ENCODE data around the gene SETBP1.

The SETBP1 gene

DNA sequence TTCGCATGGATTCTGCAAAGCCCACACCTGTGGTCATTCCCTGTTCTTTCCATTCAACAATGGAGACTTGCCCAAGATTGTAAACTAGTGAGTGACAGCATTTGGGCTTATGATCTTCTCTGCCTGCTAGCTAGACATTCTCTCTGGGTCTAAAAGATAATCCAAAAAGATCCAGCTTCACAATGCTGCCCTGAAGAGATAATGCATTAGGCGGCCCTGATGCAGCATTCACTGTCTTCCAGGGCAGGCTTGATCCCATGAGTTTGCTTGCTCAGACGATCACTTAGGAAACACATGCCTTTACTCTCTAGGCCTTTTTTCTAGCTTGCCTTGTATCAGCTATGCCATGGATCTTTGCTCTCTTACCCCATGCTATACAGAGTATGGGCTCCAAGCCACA, 196.1 kb downstream of the SETBP1 start:
- DNase-seq = no peak

DNA sequence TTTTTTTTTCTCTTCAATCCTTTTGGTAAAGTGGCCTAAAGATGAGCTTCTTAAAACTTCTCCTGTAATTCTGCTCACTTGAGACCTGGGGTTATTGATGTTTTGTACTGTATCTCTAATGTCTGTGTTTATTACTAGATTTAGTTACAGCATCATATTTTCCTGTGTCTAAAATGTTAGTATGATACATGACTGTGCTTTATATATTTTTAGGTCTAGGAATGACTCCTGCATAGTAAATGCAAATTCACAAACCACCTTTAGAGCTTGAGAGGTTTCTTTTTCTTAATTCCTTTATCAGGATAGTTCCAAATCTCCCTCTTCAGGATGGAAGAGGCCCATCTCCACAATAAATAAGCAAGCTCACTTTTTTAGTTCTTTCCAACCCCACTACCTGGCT, 197.6 kb downstream of the SETBP1 start:
- no peak for DNase-seq

DNA sequence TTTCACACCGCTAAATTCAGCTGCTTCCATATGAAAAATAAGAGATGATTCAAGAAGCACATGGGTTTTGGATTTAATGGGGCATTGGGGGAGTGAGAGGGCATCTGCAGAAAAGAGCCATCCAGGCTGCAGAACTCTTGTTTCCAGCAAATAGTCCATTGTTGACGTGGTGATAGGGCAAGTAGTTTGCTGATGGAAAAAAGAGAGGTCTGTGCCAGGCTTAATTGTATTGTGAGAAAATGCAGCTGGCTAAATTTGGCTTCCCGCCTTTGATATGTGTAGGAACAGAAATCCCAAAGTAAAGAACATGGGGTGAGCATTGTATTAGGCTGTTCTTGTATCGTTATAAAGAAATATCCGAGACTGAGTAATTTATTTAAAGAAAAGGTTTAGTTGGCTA, 199.5 kb downstream of the SETBP1 start:
- no peak for DNase-seq

DNA sequence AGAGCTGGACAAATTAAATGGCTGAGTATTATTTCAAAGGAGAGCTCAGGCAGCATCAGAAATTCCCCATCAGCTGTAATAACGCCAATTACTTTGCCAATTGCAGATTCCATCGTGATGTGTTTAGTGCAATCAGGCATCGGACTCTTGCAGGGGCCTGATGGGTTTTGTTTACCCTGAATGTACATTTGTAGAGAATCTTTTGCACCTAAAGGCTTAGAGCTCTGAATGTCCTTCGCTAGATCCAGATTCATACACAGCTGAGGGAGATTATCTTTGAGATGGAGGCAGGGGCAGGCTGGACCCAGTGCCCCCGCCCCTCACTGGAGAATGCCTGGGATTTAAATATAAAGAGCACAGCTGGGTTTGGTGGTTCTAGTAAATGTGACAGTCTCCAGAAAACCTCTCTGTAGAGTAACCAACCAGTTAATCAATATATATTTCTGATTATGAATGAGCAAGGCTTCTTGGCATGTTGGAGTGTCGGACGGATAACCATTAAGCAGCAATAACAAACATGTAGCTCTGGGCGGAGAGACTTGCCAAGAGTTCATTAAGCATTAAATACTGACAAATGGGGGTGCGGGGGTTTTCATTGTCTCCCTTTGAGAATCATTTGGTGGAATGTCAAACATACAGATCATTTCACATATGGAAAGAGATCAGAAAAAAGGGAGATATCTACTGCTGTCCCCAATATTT, 200.9 kb downstream of the SETBP1 start:
- DNase-seq = no peak

DNA sequence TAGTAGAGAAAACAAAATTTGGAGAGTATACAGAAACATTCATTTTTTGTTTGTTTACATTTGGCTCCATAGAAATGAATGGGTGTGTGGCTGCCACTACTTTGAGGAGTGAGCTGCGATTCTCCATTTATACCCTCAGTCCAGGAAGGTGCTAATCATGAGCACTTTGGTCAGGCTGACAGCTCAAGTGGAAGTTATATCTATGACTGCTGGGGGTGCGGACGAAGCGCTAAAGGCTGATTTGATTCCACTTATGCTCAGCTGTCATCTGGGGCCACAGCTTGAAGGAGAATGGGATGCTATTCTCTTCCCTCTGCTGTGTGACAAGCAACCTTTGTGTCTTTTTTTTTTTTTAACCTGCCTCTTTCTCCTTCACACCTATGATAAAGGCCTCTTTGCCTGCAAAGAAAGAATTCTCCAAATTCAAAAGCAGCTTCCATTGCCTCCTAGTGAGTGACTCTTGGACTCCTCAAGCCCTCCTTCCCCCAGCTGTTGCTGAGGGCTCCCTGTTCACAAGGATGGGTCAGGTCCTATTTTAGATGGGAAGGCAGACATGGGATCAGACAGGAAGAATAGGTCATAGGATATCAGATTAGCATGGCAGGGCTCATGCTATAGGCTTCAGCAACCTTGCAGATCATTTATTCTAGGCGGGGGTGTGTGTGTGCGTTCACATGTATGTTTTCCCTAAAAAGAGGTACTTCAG, 201.6 kb downstream of the SETBP1 start:
- no peak for DNase-seq

DNA sequence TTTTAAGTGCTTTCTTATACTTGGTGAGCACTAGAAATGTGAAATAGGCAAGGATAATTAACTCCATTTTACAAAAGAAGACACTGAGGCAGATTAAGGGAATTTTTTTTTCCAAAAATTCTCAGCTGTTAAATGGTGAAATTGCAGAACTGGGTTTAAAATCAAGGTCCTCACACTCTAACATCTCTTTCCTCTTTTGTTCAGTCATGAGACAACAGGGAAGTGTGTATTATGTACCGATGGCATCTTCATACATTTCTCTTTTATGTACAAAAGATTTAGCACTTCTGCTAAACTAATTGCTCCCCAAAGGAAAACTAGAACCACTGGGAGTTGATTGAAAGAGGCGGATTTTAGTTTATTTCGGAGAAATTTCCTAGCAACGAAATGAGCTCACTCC, 203.0 kb downstream of the SETBP1 start:
- peak; percentile 25 to 49 for DNase-seq

DNA sequence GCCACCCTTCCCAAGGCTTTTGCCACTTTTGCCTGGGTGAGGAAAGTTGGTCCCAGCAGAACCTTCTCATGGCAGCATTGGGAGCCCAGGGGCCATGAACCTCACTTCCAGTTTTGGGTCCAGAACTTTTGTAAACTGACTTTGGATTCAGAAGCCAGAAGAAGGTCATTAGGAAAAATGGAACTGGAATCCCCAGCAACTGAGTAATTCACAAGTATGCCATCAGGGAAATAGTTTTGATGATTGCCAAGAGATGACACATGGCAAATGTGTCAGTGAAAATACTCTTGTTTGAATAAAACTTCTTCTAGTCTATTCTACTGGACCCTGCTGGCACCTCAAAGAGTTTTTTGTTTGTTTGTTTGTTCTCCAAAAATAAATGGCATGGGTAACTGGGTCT, 203.7 kb downstream of the SETBP1 start:
- no peak for DNase-seq

DNA sequence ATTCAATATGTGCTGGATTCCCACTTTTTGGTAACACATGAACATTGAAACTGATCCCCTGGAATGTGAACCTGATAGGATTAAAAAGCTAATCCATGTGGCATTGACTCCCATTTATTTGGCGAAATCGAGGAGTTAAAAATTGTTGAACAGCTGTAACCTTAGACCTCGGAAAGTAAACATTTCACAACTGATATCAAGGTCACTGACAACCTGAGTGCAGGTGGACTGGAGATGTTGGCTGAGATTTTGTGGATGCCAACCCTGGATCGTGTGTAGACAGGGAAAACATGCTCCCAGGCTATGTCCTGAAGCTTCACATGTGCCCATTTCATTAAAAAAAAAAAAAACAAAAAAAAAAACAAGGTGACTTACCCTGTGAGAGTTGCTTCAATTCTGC, 204.8 kb downstream of the SETBP1 start:
- no peak for DNase-seq

DNA sequence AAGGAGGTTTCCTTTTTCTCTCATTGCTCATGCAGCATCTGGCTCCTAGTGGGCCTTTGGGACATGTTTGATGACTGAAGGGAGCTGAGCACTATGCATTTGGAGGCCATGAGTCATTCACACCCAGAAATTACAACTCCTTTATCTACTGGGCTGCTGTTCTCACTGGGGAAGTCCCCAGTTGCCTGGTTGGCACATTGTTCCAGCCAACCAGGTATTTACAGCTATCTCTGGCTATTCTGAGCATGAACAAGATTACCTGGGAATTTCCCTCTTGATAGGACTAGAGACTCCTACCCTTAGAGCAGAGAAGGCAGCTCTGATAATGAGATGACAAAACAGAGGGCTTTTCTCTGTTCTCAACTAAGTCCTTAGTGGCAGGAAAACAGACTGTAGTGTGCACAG, 206.5 kb downstream of the SETBP1 start:
- DNase-seq = peak in 1 of 2 donors; percentile 8

DNA sequence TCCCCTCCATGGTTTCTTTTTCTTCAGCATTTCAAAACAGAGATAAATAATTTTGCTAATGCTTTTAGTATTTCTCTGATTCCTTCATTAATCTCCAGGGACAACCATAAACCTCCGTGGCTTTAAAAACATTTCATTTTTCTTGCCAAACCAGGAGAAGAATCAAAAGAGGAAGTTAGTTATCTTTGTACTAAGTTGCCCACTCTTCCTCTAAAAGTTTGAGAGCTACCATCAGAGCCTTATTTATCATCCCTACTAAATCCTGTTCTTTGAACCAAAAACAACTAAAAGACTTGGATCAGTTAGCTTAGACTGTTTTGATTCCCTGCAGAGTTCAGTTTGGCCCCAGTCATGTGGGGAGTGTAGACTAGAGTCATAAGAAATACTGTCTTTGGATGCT, 208.4 kb downstream of the SETBP1 start:
- no peak for DNase-seq

DNA sequence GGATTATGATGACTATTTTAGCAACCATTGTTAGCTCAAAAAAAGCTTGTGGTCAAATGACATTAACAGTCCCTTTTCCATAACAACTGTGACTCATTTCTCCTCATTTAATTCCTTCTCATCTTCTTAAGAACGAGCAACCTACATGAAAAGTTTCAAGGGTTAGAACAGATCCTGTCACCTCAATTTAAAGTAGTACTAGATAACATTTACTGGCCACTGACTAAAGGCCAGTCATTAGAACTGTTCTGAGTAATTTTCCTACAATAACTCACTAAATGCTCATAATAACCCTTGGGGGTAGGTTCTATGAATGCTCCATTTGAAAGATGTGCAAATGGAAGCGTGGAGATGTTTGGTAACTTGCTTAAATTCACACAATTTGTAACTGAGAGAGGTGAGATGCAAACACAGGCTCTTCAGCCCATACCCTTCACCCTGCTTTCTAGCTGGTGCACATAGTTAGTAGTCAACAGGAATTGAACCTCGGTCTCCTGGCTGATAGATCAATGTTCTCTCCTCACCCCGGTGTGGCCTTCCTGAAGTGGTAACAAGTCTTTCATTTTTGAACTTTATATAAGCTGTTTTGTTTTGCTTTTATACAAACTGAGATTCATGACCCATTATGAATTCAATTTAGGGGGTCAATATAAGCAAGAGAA, 212.5 kb downstream of the SETBP1 start:
- DNase-seq = no peak

DNA sequence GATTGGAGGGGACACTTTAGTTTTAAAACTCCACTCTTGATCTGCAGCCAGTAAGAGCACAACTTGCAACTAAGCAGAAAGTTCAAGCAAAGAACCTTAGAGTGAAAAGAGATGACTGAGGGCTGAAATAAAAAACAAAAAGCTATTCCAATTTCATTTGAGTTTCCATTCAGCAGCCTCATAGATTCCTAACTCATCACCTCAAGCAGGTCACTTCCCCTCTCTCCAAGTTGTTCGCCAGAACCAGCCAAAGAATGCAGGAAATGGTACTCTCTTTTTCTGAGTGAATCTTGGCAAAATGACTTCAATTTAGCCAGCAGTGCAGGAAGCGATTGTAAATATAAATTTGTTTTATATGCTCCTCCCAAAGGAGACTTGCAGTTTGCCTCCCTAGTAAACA, 213.3 kb downstream of the SETBP1 start:
- DNase-seq = no peak

DNA sequence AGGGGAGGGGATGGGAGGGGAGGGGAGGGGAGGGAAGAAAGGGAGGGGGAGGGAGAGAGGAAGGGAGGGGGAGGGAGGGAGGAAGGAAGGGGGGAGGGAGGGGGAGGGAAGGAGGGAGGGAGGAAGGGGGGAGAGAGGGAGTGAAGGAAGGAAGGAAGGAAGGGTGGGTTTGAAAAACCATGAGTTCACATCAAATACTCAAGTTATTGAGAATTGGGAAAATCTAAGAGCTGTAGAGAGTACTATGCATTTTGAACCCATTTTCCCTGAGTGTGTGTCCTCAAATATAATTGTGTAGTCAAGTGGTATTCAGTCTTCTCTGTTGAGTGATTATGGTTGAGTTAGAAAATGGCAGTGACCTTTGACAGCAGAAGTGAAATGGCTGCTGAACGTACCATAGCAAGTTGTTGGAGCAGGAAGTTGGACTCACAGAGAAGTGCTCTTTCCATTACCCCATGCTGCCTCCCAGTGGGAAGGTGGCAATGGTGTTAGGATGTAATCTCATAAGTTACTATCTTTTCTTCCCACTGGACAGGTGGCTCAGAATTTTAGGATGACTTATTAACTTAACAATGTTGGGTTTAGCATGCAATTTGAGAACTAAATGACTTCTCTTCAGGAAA, 214.6 kb downstream of the SETBP1 start:
- peak; percentile 74 to 80 for DNase-seq

DNA sequence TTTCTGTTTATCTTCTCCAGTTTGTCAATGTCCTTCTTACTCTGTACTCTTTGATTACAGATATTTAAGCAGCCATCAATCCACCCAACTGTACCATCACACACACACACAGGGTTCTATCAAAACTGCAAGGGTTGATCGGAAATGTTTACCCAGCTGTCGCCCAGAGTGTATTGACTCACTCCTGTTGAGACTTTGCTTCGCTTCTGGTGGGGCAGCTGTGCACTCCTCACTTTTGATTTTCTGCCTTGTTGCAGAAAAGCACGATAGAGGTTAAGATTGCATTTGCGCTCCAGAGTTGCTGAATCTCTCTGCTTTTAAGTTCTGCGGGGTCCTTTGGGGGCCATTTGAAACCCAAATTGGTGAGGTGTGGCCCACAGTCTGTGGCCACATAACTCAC, 216.2 kb downstream of the SETBP1 start:
- DNase-seq = no peak

DNA sequence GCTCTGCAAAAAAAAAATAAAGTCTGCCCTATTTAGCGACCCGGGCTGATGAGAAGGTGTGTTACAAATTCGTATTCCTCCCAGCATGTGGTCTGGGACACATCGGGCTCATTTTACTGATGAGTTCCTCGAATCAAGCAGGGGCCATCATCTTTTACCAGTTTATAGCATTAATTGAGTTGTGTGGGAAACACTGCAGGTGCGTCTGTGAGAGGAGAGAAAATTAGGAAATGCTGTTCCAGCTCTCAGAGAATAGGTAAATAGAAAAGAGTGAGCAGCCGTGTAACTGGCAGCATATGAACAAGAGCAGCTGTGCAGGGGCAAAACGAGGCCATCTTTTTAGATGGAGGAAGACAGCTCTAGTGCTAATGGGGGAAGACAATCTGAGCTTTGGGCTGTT, 216.7 kb downstream of the SETBP1 start:
- DNase-seq = no peak

DNA sequence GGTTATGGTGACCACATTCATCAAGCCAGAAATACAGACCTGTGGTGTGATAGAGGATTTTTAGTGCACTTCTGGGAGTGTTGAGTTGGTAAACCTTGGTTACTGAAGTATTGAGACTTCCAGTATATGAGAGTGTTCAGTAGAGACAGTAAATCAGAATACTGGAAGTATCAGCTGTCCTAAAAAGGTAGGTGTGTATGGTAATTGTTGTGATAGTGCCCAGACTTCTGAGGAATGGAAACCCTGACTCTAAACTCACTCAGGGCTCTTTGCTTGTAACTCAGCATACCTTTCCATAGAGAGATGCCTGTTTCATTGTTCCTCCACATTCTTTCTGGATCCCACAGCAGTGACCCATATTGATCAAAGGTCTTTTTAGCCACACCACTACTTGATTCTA, 217.1 kb downstream of the SETBP1 start:
- DNase-seq = no peak

DNA sequence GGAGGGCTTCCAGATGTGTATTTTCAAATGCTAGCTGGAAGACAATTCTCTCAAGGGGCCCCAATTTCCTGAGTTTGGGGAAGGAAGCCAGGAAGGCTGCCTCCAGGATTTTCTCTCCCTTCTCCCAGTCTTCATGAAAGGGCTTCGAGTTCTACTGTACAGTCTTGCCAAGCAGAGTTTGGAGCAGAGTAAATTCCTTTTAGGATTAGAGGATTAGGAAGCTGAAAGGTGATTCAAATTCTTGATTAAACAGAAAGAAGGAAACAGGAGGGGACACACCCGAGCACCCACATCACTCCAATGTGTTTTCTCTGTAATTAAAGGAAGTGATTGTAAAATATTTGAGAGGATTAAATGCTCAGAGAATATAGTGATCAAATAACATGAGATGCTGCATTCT, 217.8 kb downstream of the SETBP1 start:
- no peak for DNase-seq

DNA sequence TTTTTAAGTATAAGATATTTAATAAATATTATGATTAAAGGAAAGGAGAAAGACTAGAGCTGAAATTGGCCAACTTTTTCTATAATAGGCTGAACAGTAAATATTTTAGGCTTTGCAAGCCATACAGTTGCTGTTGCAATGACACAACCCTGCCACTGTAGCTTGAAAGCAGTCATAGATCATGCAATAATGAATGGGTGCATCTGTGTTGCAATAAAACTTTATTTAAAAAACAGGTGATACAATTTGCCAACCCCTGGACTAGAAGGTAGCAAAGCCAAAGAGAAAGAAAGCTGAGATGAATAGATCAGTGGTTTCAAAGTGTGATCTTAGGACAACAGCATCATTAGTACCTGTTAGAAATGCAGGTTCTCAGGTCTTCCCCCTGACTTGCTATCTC, 219.1 kb downstream of the SETBP1 start:
- no peak for DNase-seq

DNA sequence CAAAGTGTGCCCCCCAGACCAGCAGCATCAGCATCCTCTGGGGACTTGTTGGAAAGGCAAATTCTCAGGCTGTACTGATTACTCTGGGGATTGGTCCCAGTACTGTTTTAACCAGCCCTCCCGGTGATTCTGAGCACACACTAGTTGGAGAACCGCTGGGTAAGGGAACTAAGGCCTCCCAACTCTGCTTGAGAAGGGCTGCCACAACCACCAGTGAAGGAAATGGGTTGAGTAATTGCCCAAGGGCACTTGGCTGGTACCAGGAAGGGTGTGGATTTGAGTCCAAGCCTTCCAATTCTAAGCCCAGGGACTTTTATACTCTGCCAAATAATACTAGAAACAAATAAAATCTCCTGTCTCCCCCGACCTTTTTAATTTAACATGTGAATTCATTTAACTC, 219.9 kb downstream of the SETBP1 start:
- no peak for DNase-seq

DNA sequence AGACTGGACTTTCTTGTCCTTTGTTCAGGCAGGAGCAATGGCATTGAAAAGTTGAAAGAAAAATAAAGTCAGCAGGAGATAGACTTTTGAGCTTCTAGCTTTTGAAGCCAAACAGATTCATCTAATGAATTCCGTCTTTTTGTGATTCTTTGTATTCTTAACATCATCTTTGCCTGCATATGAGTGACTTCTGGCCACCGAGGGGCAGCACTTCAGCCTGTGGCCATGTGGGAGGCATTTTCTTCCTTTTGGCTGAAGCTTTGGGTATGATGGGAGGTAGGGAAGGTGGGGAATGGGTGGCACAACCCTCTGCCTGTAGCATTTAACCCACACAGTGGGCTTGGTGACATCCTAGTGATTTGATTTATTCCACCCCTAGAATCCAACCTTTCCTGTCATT, 220.6 kb downstream of the SETBP1 start:
- peak in 1 of 2 donors; percentile 29 for DNase-seq

DNA sequence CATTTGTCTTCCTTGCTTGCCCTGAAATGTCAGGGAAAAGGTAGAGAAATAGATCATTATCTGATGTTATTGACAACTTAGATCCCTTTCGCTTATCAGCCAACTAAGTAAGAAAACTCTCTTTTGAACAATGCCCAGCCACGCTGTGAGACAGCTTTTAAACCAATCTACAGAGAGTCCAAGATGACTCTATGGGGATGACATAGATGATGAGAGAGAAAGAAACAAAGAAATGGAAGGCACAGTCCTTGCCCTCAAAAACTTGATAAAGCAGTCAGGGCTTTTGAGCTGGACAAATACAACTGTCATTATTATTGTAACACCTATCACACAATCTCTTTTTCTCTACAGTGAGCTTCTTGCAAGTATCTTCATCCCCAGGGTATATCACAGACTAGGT, 222.6 kb downstream of the SETBP1 start:
- DNase-seq = no peak

DNA sequence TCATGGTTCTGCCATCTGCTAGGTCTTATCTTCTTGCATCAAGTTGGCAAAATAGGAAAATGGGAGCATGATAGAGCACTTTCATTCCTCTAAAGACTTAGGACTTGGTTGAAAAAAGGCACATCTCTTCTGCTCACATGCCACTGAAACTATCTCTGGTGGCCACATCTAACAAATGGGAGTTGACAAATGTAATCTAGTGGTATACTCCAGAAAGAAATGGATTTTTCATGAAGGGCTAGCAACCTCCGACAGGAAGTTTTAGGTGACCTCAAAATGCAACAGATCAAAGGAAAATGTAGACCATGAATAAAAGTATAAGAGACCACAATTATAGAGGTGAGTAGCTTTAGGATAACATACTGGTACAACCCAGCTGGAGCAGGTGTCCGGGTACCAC, 224.1 kb downstream of the SETBP1 start:
- DNase-seq = no peak

DNA sequence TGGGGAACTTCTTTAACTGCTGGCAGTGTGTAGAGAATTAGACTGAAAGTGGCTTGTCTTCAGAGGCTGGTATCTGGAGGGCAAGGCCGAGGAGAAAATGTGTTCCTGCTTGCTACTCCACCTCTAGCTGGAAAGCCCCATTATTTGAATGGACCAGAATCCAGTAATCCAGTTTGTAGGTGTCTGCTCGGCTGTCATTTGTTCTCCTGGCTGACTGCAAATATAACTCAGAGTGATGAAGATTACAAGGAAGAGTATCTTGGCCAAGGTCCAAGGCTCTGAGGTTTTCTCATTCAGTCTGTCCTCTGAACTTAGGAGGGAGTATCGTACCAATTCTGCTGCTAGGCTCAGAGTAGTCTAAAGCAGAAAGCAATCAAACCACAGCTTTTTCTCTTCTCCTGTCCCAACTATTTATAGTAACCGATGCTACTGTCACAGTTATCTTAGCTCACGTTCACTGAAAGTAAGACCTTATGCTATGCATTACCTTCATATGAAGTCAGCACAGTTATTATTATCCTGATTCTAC, 228.6 kb downstream of the SETBP1 start:
- no peak for DNase-seq
